SK-N-MC (cell line): Measurements from ENCODE around the gene CLCN2.

Source experiments
- EZH2 ChIP-seq: fragments of 200-600 bp; sonication (generic); IDR thresholded peaks from one replicate; pipeline ENCODE4 v1.6.1; 2017; ENCODE audit warnings: antibody characterized with exemption
- FOXP2 ChIP-seq: optimal IDR thresholded peaks from 2 replicates; pipeline ENCODE3; 2011; ENCODE audit warnings: mild to moderate bottlenecking, moderate library complexity; ENCODE audit not compliant: insufficient read depth; ENCODE audit errors: extremely low read length, control extremely low read depth
- POLR2AphosphoS5 ChIP-seq: IDR thresholded peaks from 2 replicates; pipeline ENCODE4 v1.6.1; 2012; ENCODE audit warnings: mild to moderate bottlenecking, low read depth, low read length, borderline replicate concordance

GRCh38 chr3:184335291-184335660 is 26.1 kb downstream of the CLCN2 start:
- TF ChIP-seq POLR2AphosphoS5, result no peak
- TF ChIP-seq FOXP2, result no peak
- TF ChIP-seq EZH2, result no peak
